SU-DHL-6 (cell line): Measurements from ENCODE around the gene CCNJL.

ENCODE experiments used
- EZH2phosphoT487 ChIP-seq: fragments of 200-600 bp; sonication (generic), shearing (Covaris generic); conservative IDR thresholded peaks from 2 replicates; pipeline ENCODE4 v1.6.1; 2018; ENCODE audit warnings: mild to moderate bottlenecking, antibody characterized with exemption, low read length, moderate library complexity, mixed read lengths
- TF ChIP-seq, protein P1 (sequence below): fragments of 200-600 bp; sonication (generic); IDR thresholded peaks from one replicate; pipeline ENCODE4 v1.5.1; 2017; ENCODE audit warnings: antibody characterized with exemption, mild to moderate bottlenecking, low read length, moderate library complexity; ENCODE audit not compliant: insufficient read depth, poor library complexity, severe bottlenecking

DNA sequence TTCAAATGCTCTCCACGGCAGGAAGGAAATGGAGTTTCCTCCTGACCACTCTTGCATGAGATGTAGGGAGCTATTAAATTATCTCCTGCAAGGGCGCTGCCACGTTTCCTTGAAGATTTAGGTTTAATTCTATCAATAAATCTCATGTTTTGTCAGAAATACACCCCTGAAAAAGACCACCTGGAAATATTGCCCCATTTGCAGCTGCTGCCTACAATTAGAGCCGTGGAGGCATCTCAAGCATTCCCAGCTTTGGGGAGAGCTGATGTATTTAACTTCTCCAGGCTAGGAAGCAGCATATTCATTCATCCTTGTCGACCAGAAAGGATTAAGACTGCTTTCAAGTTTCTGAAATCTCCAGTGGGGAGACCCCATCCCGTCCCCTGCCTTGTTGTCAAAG lies 40.5 kb downstream of the CCNJL start:
- TF ChIP-seq, protein P1, sequence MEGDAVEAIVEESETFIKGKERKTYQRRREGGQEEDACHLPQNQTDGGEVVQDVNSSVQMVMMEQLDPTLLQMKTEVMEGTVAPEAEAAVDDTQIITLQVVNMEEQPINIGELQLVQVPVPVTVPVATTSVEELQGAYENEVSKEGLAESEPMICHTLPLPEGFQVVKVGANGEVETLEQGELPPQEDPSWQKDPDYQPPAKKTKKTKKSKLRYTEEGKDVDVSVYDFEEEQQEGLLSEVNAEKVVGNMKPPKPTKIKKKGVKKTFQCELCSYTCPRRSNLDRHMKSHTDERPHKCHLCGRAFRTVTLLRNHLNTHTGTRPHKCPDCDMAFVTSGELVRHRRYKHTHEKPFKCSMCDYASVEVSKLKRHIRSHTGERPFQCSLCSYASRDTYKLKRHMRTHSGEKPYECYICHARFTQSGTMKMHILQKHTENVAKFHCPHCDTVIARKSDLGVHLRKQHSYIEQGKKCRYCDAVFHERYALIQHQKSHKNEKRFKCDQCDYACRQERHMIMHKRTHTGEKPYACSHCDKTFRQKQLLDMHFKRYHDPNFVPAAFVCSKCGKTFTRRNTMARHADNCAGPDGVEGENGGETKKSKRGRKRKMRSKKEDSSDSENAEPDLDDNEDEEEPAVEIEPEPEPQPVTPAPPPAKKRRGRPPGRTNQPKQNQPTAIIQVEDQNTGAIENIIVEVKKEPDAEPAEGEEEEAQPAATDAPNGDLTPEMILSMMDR, result no peak
- TF ChIP-seq EZH2phosphoT487, result no peak
